Transverse colon (tissue), 4 donors: ENCODE data around the gene UNC5CL. TPM values are rescaled to one million over a fixed set of nuclear protein-coding genes. Genes with fewer than 3 reads are reported as not detected.
A peak's percentile ranks its signal among the peaks of the same experiment; 100 is the strongest.

Source experiments
- DNase-seq: peaks from one replicate; pipeline ENCODE4 v3.0.0-alpha.2; 2019
- H3K27ac ChIP-seq, 4 donors: fragments of 200-600 bp; sonication (generic); 2 replicates each; pipeline ENCODE4 v1.5.1; 2016 to 2018; ENCODE audit warnings: inconsistent platforms in 4 of 4
- H3K27me3 ChIP-seq: fragments of 200-600 bp; sonication (generic); 2 replicates; pipeline ENCODE4 v1.5.1; 2017; ENCODE audit warnings: inconsistent platforms
- H3K36me3 ChIP-seq, 4 donors: fragments of 200-600 bp; sonication (generic); 2 replicates each; pipeline ENCODE4 v1.5.1; 2017 to 2019; ENCODE audit warnings: inconsistent platforms in 4 of 4
- H3K4me1 ChIP-seq, 4 donors: fragments of 200-600 bp; sonication (generic); 2 replicates each; pipeline ENCODE4 v1.5.1; 2017 to 2020; ENCODE audit warnings: inconsistent platforms in 4 of 4
- H3K4me3 ChIP-seq, 4 donors: fragments of 200-600 bp; sonication (generic); 1 replicate in 1 of 4; 2 replicates in 3 of 4; pipeline versions ENCODE4 v1.5.1 to v1.6.1; 2017 to 2019; ENCODE audit warnings: inconsistent platforms in 4 of 4
- H3K9me3 ChIP-seq, 2 donors: fragments of 200-600 bp; sonication (generic); 2 replicates each; pipeline ENCODE4 v1.5.1; 2017 to 2019; ENCODE audit warnings: inconsistent platforms in 2 of 2
- CTCF ChIP-seq, 5 experiments: fragments of 200-600 bp in 3 of 5; fragments of 450-650 bp in 2 of 5; sonication (generic) in 3 of 5; IDR thresholded peaks; 1 replicate in 2 of 5; 2 replicates in 3 of 5; pipeline ENCODE4 v1.5.1; 2016 to 2017; ENCODE audit warnings: antibody characterized with exemption in 5 of 5, inconsistent platforms in 3 of 5, mild to moderate bottlenecking in 2 of 5, moderate library complexity in 1 of 5
- EP300 ChIP-seq: sonication (generic); formaldehyde crosslinking; IDR thresholded peaks from one replicate; pipeline ENCODE4 v1.6.1; 2017; ENCODE audit warnings: antibody characterized with exemption, low read depth
- POLR2A ChIP-seq: fragments of 450-650 bp; IDR thresholded peaks from one replicate; pipeline ENCODE4 v1.6.1; 2016; ENCODE audit warnings: antibody characterized with exemption, mild to moderate bottlenecking, moderate library complexity
- POLR2AphosphoS5 ChIP-seq, 3 donors: sonication (generic); formaldehyde crosslinking; IDR thresholded peaks; one replicate each; pipeline ENCODE4 v1.6.1; 2016; ENCODE audit warnings: antibody characterized with exemption in 3 of 3
- WGBS, 2 donors: methylation state at CpG; one replicate each; pipeline ENCODE4 v1.1.5; 2018; ENCODE audit warnings: low coverage in 1 of 2; 5-methylcytosine and 5-hydroxymethylcytosine counted together
- in situ Hi-C, 4 donors: fragments of 200-750 bp; cut with MboI; loops; one replicate each; pipeline versions ENCODE4 v1.15.0 to v1.15.1; 2017; ENCODE audit warnings: low sequenced_read_pairs in 3 of 4, low pct_ligation_motif_present in 1 of 4, low pct_unique_long_range_greater_than_20kb in 1 of 4
- intact Hi-C: fragments of 100-400 bp; cut with DNase I; formaldehyde crosslinking; loops from one replicate; pipeline ENCODE4 v1.15.1; 2023; ENCODE audit warnings: low total_unique reads
- total RNA-seq, 4 donors: library from RNA; depleted of rRNA; stranded (reverse); fragments of >200 nt; gene quantifications; one replicate each; pipeline ENCODE4 v1.1.0, GENCODE V29; 2016

Gene UNC5CL
- total RNA-seq, 4 donors from 2014 or later = 2.5 to 8.4 (median 4.4) TPM; not detected in 1

- no peak for TF ChIP-seq EP300
- no peak for TF ChIP-seq POLR2A
- no peak for TF ChIP-seq CTCF (IDR thresholded peaks at IDR 0.05)
- TF ChIP-seq POLR2AphosphoS5 (IDR thresholded peaks at IDR 0.05) = no peak
- in situ Hi-C loops = no loop called here
- 29 to 36% methylated on average over 6 of the region's 6 CpGs for WGBS, 2 donors
These were observed 42.3 kb downstream of the UNC5CL start for GRCh38 chr6:40996591-40997233.

GRCh38 chr6:40992746-40993145 is 46.3 kb downstream of the UNC5CL start:
- Histone ChIP-seq H3K4me3 (no peak overlapping the region), H3K36me3 (no peaks in the 10 kb centered on the region), H3K9me3 (no peaks in the 10 kb centered on the region), H3K27me3 (no peaks in the 10 kb centered on the region), H3K4me1 (peaks cover 17 to 21% (median 17%) of the 10 kb centered on the region in 4 donors), H3K27ac (no peak overlapping the region)
- WGBS, 2 donors = 73 to 83% methylated on average over 2 to 3 of the region's 3 CpGs
- intact Hi-C loops = no loop called here
- no peak for DNase-seq
- TF ChIP-seq EP300 (no peak), POLR2A (no peak), CTCF (IDR thresholded peaks at IDR 0.05) (no peak), POLR2AphosphoS5 (IDR thresholded peaks at IDR 0.05) (no peak)
- in situ Hi-C loops = no loop called here

More at GRCh38 chr6:40996591-40997233, 42.3 kb downstream of the UNC5CL start:
- no peaks in the 10 kb centered on the region for H3K9me3 ChIP-seq
- no peaks in the 10 kb centered on the region for H3K27me3 ChIP-seq
- no peak overlapping the region for H3K4me3 ChIP-seq
- peaks cover 20 to 25% (median 20%) of the 10 kb centered on the region in 4 donors for H3K4me1 ChIP-seq
- peak; percentile 8 for DNase-seq
- peak overlapping the region; percentile 67 to 74 (median 68) for H3K27ac ChIP-seq
- intact Hi-C loops = no loop called here
- H3K36me3 ChIP-seq = no peaks in the 10 kb centered on the region

DNA sequence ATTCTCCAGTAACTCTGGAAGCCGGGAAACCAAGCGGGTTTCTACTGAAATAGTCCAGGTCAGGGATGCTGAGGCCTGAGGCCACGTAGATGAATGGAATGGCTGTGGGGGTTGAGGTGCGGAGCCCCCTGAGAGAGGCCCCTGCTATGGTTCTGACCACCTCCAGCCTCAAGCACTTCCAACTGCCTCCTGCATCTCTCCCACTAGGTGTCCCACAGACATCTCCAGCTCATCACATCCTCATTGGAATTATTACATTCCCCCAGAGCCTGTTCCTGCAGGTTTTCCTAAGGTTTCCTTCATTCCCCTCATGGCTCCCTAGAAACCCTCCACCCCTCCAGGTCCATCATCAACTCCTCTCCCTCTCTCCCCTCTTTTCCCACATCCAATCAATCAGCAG is 48.7 kb downstream of the UNC5CL start:
- Histone ChIP-seq H3K36me3 (no peaks in the 10 kb centered on the region), H3K4me1 (no peaks in the 10 kb centered on the region), H3K27me3 (no peaks in the 10 kb centered on the region), H3K9me3 (no peaks in the 10 kb centered on the region), H3K27ac (no peak overlapping the region), H3K4me3 (no peak overlapping the region)
- in situ Hi-C loops (no loop called here), intact Hi-C loops (no loop called here)
- WGBS, 2 donors = 87 to 96% methylated on average over 3 to 4 of the region's 4 CpGs
- DNase-seq = no peak
- TF ChIP-seq POLR2A (no peak), POLR2AphosphoS5 (IDR thresholded peaks at IDR 0.05) (no peak), EP300 (no peak), CTCF (IDR thresholded peaks at IDR 0.05) (no peak)

GRCh38 chr6:40989204-40990169 is 49.5 kb downstream of the UNC5CL start:
- H3K9me3 ChIP-seq = no peaks in the 10 kb centered on the region

More at GRCh38 chr6:40989204-40990169, 49.5 kb downstream of the UNC5CL start:
- no peaks in the 10 kb centered on the region for H3K36me3 ChIP-seq
- DNase-seq = no peak
- no peaks in the 10 kb centered on the region for H3K4me1 ChIP-seq
- WGBS, 2 donors = 87 to 89% methylated on average over 11 to 15 of the region's 15 CpGs
- no peaks in the 10 kb centered on the region for H3K27me3 ChIP-seq
- H3K27ac ChIP-seq = no peak overlapping the region
- intact Hi-C loops (no loop called here), in situ Hi-C loops (no loop called here)
- TF ChIP-seq POLR2AphosphoS5 (IDR thresholded peaks at IDR 0.05) (no peak), CTCF (IDR thresholded peaks at IDR 0.05) (no peak), EP300 (no peak), POLR2A (no peak)
- H3K4me3 ChIP-seq = no peak overlapping the region
